Motor neuron (in vitro differentiated cells): ENCODE measurements around the gene SP1. TPM values are rescaled to one million over a fixed set of nuclear protein-coding genes. Genes with fewer than 3 reads are reported as not detected.
"Not testable (repeated sequence)": the region's sequence is repeated elsewhere in the genome, so short reads cannot be mapped to it uniquely, and the experiment has no call there.

Source experiments
- ATAC-seq, 8 experiments: fragments of 200-7000 bp; cut with Tn5 transposase; replicated peaks in 6 of 8; 2 replicates each; pipeline ENCODE4 v1.8.0; 2021; ENCODE audit warnings: mild to moderate bottlenecking in 8 of 8, moderate library complexity in 8 of 8
- H3K27ac ChIP-seq, 2 donors: fragments of 250-450 bp; sonication (Bioruptor Pico); 2 replicates each; pipeline ENCODE4 v1.9.0; 2021; ENCODE audit warnings: antibody characterized with exemption in 2 of 2, mild to moderate bottlenecking in 2 of 2, moderate library complexity in 1 of 2
- H3K4me1 ChIP-seq, 2 donors: fragments of 250-450 bp; sonication (Bioruptor Pico); replicated peaks in 1 of 2; 2 replicates each; pipeline ENCODE4 v1.6.1; 2021; ENCODE audit warnings: antibody characterized with exemption in 2 of 2, mild to moderate bottlenecking in 2 of 2, moderate library complexity in 1 of 2
- H3K4me3 ChIP-seq, 5 donors: fragments of 250-450 bp; sonication (Bioruptor Pico); 2 replicates each; pipeline ENCODE4 v1.9.0; 2021; ENCODE audit warnings: antibody characterized with exemption in 5 of 5, mild to moderate bottlenecking in 5 of 5, moderate library complexity in 4 of 5
- WGBS, 10 experiments: fragments of 450-650 bp; shearing (Covaris generic); methylation state at CpG; one replicate each; pipeline ENCODE4 v1.0.0; 2022; 5-methylcytosine and 5-hydroxymethylcytosine counted together
- in situ Hi-C, 9 experiments: fragments of 400-800 bp; cut with MboI; loops; one replicate each; pipeline ENCODE4 v1.15.0; 2021; ENCODE audit warnings: low sequenced_read_pairs in 9 of 9, low pct_unique_long_range_greater_than_20kb in 2 of 9; ENCODE audit not compliant: unreplicated experiment in 9 of 9
- total RNA-seq, 8 experiments: library from RNA; unstranded; fragments of 300-600 nt; gene quantifications; 2 replicates each; pipeline versions ENCODE4 v1.2.3 to v1.2.4, GENCODE V29; 2022

Gene SP1
- total RNA-seq, 8 experiments from 2014 or later = 17.2 to 56.3 (median 31.1) TPM

GRCh38 chr12:53365245-53365904 is 14.6 kb upstream of the SP1 start:
- 50 to 100% (median 82%) methylated on average over 1 to 4 of the region's 4 CpGs; no CpG with 5 or more reads in 4 of the 10 experiments for WGBS, 10 experiments
- ATAC-seq = peak; percentile 26 to 83 (median 55)
- Histone ChIP-seq H3K4me3 (no peak overlapping the region), H3K27ac (no peak overlapping the region), H3K4me1 (peaks cover under 1 to 2% of the 10 kb centered on the region in 2 donors)
- in situ Hi-C loops = no loop called here

GRCh38 chr12:53373554-53374133 is 6.3 kb upstream of the SP1 start:
- H3K4me1 ChIP-seq = peaks cover 14 to 15% of the 10 kb centered on the region in 2 donors
- H3K4me3 ChIP-seq, ATAC-seq, H3K27ac ChIP-seq, in situ Hi-C loops: not testable (repeated sequence)
- 49 to 100% (median 88%) methylated on average over 1 to 5 of the region's 6 CpGs; no CpG with 5 or more reads in 4 of the 10 experiments for WGBS, 10 experiments

GRCh38 chr12:53374277-53374676 is 5.7 kb upstream of the SP1 start:
- H3K27ac ChIP-seq, in situ Hi-C loops, ATAC-seq, H3K4me3 ChIP-seq: not testable (repeated sequence)
- H3K4me1 ChIP-seq = peaks cover 18 to 19% of the 10 kb centered on the region in 2 donors
- WGBS, 10 experiments = 88 to 100% (median 93%) methylated on average over 1 to 10 of the region's 14 CpGs; no CpG with 5 or more reads in 1 of the 10 experiments

GRCh38 chr12:53376747-53377146 is 3.2 kb upstream of the SP1 start:
- Histone ChIP-seq H3K27ac (no peak overlapping the region), H3K4me3 (no peak overlapping the region), H3K4me1 (peaks cover 14 to 15% of the 10 kb centered on the region in 2 donors)
- in situ Hi-C loops = no loop called here
- 28 to 100% (median 79%) methylated on average over 1 to 2 of the region's 2 CpGs for WGBS, 10 experiments
- no peak for ATAC-seq

- H3K4me1 ChIP-seq = peaks cover 16% of the 10 kb centered on the region in 2 donors
- H3K4me3 ChIP-seq = no peak overlapping the region
- no peak overlapping the region for H3K27ac ChIP-seq
- 97 to 100% (median 100%) methylated on average over 1 to 9 of the region's 12 CpGs; no CpG with 5 or more reads in 4 of the 10 experiments for WGBS, 10 experiments
- in situ Hi-C loops = no loop called here
- no peak for ATAC-seq
Observed at GRCh38 chr12:53378222-53378621, 1.8 kb upstream of the SP1 start.

- Histone ChIP-seq H3K4me1 (peaks cover 16 to 22% of the 10 kb centered on the region in 2 donors), H3K27ac (peak overlapping the region; percentile 82 to 94), H3K4me3 (peak overlapping the region; percentile 31 to 44 (median 38))
- in situ Hi-C loops = no loop called here
- 6 to 62% (median 20%) methylated on average over 4 to 19 of the region's 23 CpGs; no CpG with 5 or more reads in 1 of the 10 experiments for WGBS, 10 experiments
- ATAC-seq = no peak
Observed at GRCh38 chr12:53378724-53379388, 1.1 kb upstream of the SP1 start.

- WGBS, 10 experiments = 0 to 4% (median 0%) methylated on average over 6 to 22 of the region's 29 CpGs; no CpG with 5 or more reads in 4 of the 10 experiments
- ATAC-seq = peak; percentile 74 to 88 (median 85)
Observed at GRCh38 chr12:53379389-53380103, 430 bp upstream of the SP1 start.

GRCh38 chr12:53380794-53381730 is 1.1 kb downstream of the SP1 start:
- peak overlapping the region in 1 of 2 donors; percentile 97 for H3K27ac ChIP-seq
- no peak for ATAC-seq
- 5 to 42% (median 14%) methylated on average over 3 to 19 of the region's 21 CpGs; no CpG with 5 or more reads in 1 of the 10 experiments for WGBS, 10 experiments

More at GRCh38 chr12:53379389-53380103, 430 bp upstream of the SP1 start:
- Histone ChIP-seq H3K4me1 (peaks cover 19 to 29% of the 10 kb centered on the region in 2 donors), H3K27ac (peak overlapping the region; percentile 82 to 97), H3K4me3 (peak overlapping the region; percentile 58 to 90 (median 70))
- in situ Hi-C loops = no loop called here

GRCh38 chr12:53381731-53382630 is 2.0 kb downstream of the SP1 start:
- in situ Hi-C loops = no loop called here
- ATAC-seq = no peak
- Histone ChIP-seq H3K4me3 (no peak overlapping the region), H3K4me1 (peaks cover 36 to 44% of the 10 kb centered on the region in 2 donors), H3K27ac (no peak overlapping the region)
- 0 to 85% (median 37%) methylated on average over 1 to 5 of the region's 9 CpGs for WGBS, 10 experiments

More at GRCh38 chr12:53380794-53381730, 1.1 kb downstream of the SP1 start:
- Histone ChIP-seq H3K4me3 (peak overlapping the region; percentile 58 to 90 (median 70)), H3K4me1 (peaks cover 33 to 44% of the 10 kb centered on the region in 2 donors)
- in situ Hi-C loops = no loop called here

GRCh38 chr12:53383258-53383657 is 3.3 kb downstream of the SP1 start:
- H3K27ac ChIP-seq = no peak overlapping the region
- no peak for ATAC-seq
- no peak overlapping the region for H3K4me3 ChIP-seq
- WGBS, 10 experiments = 83 to 100% (median 100%) methylated on average over 1 of the region's 2 CpGs; no CpG with 5 or more reads in 3 of the 10 experiments
- in situ Hi-C loops = no loop called here
- H3K4me1 ChIP-seq = peaks cover 49 to 51% of the 10 kb centered on the region in 2 donors

- in situ Hi-C loops, H3K4me3 ChIP-seq, H3K27ac ChIP-seq, ATAC-seq: not testable (repeated sequence)
- 80 to 100% (median 100%) methylated on average over 1 to 4 of the region's 5 CpGs; no CpG with 5 or more reads in 3 of the 10 experiments for WGBS, 10 experiments
- H3K4me1 ChIP-seq = peaks cover 48 to 57% of the 10 kb centered on the region in 2 donors
Observed at GRCh38 chr12:53386381-53386780, 6.4 kb downstream of the SP1 start.
